Sigmoid colon (tissue), 4 donors: ENCODE data around the gene SGSM2.

Experiments
- CTCF ChIP-seq, 4 experiments: fragments of 450-650 bp in 3 of 4; fragments of 200-600 bp in 1 of 4; IDR thresholded peaks; one replicate each; pipeline ENCODE4 v1.5.1; 2016 to 2019; ENCODE audit warnings: antibody characterized with exemption in 4 of 4, mild to moderate bottlenecking in 3 of 4, moderate library complexity in 2 of 4
- EP300 ChIP-seq, 4 donors: sonication (generic); formaldehyde crosslinking; IDR thresholded peaks; one replicate each; pipeline ENCODE4 v1.6.1; 2017; ENCODE audit warnings: antibody characterized with exemption in 4 of 4

- TF ChIP-seq CTCF (IDR thresholded peaks at IDR 0.05), result no peak
- no peak for TF ChIP-seq EP300 (IDR thresholded peaks at IDR 0.05)
Observed at GRCh38 chr17:2295575-2295974, 41.7 kb upstream of the SGSM2 start.
